Activated CD4-positive, alpha-beta T cell treated with anti-CD3 and anti-CD28 coated beads, Interleukin-2, Interleukin-4, amounts not matched to agents 100 ng/mL and 50 ng/mL, durations not matched to agents 16 hours and 8 hours (primary cell): ENCODE data around the gene SMIM7.
"Not testable (repeated sequence)": the region's sequence is repeated elsewhere in the genome, so short reads cannot be mapped to it uniquely, and the experiment has no call there.

ENCODE experiments used
- DNase-seq: peaks from one replicate; pipeline ENCODE4 v3.0.0-alpha.2; 2020; ENCODE audit warnings: low spot score

SMIM7 gene

DNA sequence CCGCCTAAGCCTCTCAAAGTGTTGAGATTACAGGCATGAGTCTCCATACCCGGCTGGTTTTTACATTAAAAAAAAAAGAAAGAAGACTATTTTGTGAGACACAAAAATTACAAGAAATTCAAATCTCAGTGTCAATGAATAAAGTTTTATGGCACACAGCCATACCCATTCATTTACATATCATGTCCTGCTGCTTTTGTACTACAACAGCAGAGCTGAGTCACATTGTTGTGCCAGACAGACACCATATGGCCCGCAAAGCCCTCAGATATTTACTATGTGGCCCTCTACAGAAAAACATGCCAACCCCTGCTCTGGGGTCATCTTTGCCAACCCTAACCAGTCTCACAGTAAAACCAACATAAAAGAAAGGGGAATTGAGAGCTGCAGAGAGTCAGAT is 5.3 kb downstream of the SMIM7 start:
- DNase-seq = no peak

DNA sequence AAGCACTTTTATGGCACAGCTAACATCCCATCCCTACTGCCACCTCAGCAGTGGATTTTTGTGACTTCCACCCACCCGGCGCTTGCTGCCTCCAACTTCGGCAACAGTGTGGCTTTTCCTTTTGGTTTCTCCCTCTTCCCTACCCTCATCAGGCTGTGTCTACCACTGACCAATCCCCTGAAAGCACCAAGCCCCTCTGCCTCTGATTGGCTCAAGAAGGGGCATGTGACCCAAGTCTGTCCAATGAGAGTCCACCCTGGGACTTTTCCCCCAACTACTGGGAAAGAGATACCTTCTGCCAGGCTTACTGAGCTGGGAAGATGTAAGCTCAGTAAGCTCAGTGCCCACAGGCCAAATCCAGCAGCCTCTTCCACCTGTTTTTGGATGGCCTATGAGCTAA is 5.8 kb downstream of the SMIM7 start:
- DNase-seq = no peak

- no peak for DNase-seq
Measured at GRCh38 chr19:16652854-16653253, 7.1 kb downstream of the SMIM7 start.

GRCh38 chr19:16651421-16652188 is 8.3 kb downstream of the SMIM7 start:
- DNase-seq = not testable (repeated sequence)

- DNase-seq = no peak
Measured at GRCh38 chr19:16650821-16651220, 9.1 kb downstream of the SMIM7 start.

DNA sequence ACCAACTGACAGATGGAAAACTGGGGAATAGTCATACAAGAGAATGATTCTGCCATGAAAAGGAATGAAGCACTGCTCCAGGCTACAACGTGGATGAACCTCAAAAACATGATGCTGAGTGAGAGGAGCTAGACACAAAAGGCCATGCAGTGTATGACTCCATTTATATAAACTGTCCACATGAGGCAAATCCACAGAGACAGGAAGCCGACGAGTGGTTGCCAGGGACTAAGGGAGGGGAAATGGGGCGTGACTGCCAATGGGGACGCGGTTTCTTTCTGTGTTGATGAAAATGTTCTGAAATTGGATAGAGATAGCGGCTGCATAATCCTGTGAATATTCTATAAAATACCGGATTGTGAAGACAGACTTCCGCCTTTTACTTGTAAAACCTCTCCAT is 10.2 kb downstream of the SMIM7 start:
- DNase-seq = no peak

DNA sequence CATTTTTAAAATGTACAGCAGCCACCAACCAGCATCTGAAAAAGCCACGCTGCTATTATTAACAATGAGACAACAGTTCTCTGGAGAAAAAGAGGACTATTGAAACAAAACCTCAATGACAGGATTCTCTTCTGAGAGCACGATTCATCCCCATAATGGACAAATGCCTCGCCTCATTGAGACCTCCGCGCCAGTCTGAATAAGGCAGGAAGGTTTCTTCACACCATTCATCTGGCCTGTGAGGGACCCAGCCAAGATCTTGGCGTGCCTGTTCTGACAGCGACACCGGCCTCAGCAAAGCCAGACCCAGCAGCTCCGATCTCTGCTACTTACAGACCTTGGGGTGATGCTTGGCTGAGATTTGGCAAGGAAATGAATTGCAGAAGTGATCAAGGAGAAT is 14.8 kb downstream of the SMIM7 start:
- DNase-seq = no peak

GRCh38 chr19:16641695-16642094 is 18.2 kb downstream of the SMIM7 start:
- DNase-seq = no peak

DNA sequence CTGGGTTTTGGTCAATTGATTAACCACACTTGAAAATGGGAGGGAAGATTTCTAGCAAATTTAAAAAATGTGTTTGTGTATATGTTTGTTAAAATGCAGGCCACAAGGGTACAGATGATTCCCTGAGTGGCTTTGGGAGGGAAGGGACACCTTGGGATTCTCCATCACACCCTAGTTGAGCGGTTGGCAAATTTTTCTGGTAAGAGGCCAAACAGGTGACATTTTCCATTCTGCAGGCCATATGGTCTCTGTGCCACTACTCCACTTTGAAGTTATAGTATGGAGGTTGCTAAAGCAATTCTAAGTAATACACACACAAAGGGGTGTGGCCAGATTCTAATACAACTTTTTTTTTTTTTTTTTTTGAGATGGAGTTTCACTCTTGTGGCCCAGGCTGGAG is 19.0 kb downstream of the SMIM7 start:
- DNase-seq = no peak

GRCh38 chr19:16638666-16639065 is 21.3 kb downstream of the SMIM7 start:
- no peak for DNase-seq

DNA sequence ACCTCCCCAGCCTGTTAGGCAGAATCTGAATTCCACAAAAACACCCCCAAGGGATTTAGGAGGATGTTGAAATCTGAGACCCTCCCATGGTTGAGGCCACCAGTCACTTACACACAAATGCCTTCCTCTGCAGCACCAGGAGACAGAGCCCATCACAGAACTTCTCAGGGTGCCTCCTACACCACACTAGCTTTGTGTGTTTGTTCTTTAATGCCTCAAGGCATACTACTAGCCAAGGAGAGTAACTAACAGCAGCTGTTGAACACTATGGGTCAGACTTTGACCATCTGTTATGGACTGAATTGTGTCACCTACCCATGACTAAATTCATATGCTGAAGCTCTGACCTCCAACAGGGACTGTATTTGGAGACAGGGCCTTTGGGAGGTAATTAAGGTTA is 22.4 kb downstream of the SMIM7 start:
- DNase-seq = no peak

DNA sequence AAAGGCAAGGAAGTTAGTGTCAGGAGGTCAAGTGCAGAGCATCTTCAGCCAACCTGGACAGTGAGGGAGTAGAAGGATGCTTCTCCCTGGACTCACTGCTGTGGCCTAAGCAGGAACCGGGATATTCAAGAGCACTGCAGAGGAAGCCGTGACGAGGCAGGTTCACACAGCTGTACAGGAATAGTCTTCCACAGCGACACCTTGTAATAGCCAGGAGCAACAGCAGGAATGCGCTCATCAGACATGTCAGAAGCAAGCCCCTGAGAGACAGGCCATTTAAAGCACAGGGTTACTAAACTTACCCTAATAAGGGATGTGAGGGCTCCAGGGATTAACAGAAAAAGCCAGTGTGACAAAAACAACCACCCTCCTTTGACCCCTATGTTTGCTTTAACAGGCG is 28.5 kb downstream of the SMIM7 start:
- DNase-seq = no peak

DNA sequence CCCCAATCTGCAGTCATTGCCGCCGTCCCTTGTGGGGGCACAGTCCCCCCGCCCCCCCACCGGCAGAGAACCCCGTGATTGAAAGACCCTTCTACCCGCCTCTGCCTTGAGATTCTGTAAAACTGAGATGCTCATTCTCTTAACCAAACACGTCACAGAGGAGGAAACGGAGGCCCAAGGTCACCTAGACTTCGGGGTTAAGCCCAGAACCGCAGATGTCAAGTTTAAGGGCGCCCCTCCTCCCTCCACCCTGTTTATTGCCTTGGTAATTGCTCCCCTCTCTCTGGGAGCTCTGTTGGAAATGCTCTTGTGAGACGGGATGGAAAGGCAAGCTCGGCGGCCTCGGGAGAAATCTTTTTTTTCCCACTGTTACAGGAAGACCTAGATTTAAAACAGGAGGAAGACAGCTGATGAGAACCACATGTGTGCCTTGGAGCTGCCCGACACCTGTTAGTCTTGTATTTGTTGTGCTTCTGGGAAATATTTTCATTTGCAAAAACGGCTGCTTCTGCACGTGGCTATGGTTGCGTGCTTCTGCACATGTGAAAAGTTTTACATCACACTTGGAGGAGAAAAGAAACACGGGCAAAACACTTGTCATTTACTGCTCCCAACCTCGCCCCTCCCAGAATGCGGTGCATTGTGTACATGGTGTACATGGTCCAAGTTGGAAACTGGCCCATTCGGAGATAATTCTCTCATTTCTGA is 30.8 kb downstream of the SMIM7 start:
- DNase-seq = peak; percentile 22

DNA sequence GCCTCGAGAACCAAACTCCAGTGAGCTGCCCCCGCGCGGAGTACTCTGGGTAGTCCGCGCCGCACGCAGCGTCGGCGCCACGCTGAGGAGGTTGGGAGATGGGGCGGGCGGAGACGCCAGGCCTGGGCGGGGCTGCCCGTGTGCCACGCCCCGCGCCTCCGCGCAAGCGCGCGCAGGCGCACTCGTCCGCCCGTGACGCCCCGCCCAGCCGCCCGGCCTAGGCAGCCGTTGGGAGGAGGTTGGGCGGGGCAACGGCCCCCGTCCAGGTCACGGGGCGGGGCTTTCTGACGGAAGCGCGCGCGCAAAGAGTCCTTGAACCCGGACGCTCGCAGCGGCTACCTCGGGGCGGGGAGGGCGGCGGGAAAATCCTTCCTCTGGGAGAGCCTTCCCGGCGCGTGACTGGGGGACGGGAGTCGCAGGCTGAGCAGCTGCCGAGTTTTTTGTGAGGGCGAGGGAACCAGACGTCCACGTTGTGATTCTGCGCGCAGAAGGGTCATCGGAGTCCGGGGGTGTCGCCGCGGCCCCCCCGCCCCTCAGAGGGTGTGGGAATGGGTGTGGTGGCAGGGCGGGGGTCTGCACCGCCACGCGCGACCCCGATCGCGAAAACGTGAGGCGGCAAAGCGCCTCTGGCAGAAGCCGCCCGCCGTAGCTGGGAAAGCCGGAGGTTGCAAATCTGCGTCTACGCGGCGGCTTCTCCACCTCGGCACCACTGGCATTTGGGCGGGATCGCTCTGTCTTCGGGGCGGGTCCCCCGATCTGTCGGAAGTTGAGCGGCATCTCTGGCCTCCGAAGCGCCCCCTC is 31.6 kb downstream of the SMIM7 start, which contains the start of gene MED26:
Gene MED26, minus strand, starts transcription at position 22 of the 801 bp plus-strand sequence. CDS start 261 bp downstream, outside the sequence.
- DNase-seq = peak; percentile 96

DNA sequence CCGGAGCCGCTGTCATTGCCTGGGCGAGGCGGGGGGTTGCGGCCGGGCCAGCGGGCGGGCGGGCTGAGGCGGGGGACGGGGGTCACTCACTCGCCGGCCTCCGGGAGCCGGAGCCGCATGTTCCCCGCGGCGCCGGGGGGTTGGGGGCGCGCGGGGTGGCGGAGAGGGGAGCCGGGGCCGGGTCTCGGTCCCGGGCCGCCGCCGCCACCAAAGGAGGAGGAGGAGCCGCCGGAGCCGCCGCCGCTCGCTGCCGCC is 32.1 kb downstream of the SMIM7 start:
- no peak for DNase-seq

DNA sequence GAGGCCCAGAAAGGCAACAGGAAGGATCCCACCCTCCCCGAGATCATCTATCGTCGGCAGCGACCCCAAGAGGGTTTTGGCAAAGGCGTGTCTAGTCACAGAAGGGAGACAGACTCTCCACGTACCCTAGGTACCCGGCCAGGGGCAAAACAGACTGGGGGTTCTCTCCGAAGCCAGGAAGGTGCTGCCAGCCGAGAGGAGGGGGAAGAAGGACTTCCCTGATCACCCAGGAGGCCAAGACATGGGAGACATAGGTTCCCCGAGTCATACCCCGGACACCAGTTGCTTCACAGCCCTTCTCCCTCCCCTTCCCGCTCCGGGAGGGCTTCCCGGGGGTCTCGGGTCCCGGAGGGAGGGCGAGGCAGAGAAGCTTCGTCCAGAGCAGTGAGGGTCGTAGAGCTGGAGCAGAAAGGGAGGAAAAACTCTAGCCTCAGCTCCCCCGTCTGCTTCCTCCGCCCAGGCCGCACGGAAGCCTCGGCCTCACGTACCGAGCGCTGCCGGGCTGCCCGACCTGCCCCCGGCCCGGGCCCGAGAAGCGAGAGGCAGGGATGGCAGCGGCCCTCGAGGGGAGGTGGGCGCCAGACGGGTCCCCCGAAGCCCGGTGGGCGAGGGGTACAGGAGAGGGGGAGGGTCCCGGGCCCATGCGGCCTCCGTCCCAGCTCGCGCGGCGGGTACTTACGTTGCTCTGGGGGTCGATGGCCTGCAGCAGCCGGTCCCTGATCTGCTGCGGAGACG is 32.6 kb downstream of the SMIM7 start:
- DNase-seq = no peak

DNA sequence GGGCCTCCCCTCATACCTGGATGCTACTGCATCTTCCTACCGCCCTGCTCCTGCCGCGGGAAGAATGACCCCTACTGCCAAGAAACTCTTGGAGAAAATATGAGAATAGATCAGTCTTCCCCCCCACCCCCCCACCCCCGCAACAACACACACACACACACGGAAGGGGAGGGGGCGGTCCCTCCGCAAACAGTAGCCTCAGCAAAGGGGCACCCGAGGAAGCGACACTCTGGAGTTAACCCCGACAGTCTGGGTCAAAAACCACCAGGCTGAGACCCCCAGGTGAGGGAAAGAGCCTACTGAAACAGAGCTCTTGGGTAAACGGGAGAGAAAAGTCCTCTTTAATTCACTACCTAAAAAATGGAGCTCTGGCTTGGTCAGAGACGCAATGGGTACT is 33.1 kb downstream of the SMIM7 start:
- DNase-seq = no peak

DNA sequence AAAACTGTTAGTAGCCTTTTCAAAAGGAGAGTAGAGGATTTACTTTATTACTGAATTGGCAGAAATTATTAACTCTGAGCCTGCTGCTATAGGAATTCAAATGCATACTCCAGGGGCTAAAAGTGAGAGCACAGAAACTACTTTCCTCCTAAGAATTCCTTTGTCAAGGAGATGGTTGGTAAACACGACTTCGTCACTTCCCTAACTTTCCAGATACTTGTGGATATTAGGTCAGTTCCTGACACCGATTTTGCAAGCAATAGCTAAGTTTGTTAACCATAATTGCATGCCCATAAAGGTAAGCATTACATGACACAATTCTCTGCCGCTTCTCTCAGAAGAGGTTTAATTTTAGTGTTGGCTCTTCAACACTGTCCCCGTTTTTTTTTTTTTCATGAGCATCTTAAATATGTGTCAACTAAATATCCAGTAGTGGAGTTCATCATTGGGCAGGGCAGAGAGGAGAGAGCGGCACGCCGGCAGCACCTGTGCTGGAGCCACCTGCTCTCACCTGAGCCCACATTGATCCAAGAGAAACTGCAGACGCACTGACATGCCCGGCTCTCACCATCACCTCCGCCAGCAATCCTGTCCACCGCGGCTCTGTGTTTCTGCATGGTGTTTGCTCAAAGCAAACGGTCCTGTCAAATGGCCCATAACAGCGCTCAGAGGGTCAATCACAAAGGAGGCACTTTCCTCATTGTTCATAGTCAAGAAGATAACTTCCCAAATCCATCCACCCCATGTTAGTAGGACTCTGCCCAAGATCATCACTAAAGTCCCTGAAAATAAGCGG is 34.6 kb downstream of the SMIM7 start:
- no peak for DNase-seq

GRCh38 chr19:16624236-16624635 is 35.7 kb downstream of the SMIM7 start:
- DNase-seq = no peak

- DNase-seq = no peak
Measured at GRCh38 chr19:16623576-16623975, 36.4 kb downstream of the SMIM7 start.

GRCh38 chr19:16623066-16623465 is 36.9 kb downstream of the SMIM7 start:
- DNase-seq = no peak
